A549 (cell line): ENCODE results near the gene PANX2. TPM values are rescaled to one million over a fixed set of nuclear protein-coding genes. Genes with fewer than 3 reads are reported as not detected.

Source experiments
- ATAC-seq, 2 experiments: fragments of 200-7000 bp in 1 of 2; fragments of >200 bp in 1 of 2; cut with Nextera tagmentation in 1 of 2; cut with Tn5 transposase in 1 of 2; 3 replicates each; pipeline versions ENCODE4 v1.8.0 to v1.9.1; 2018 to 2020; ENCODE audit warnings: mild to moderate bottlenecking in 1 of 2, moderate library complexity in 1 of 2
- CTCF ChIA-PET: fragments of 300-600 bp; sonication (Branson Sonifier 250); formaldehyde crosslinking; extraction: SDS; loops from one replicate; lab custom pipeline; 2021; ENCODE audit warnings: antibody characterized with exemption, inconsistent platforms; lab: Yijun Ruan, JAX
- POLR2A ChIA-PET: fragments of 350-600 bp; formaldehyde crosslinking; extraction: SDS; loops from one replicate; lab custom pipeline; 2021; ENCODE audit warnings: antibody characterized with exemption, inconsistent platforms; lab: Yijun Ruan, JAX
- DNase-seq, 2 experiments: peaks; one replicate each; pipeline versions ENCODE4 v3.0.0 to v3.0.0-alpha.2; 2011 to 2016; ENCODE audit warnings: low read depth in 1 of 2, low spot score in 1 of 2
- FAIRE-seq: peaks from 2 replicates; lab custom pipeline; 2011; peaks lifted over from hg19 to GRCh38; lab: Jason Lieb, UNC
- H3K27ac ChIP-seq, 2 experiments: fragments of >200 bp; sonication (Bioruptor Twin); formaldehyde crosslinking; 3 replicates each; pipeline ENCODE4 v1.5.1; 2016 to 2017
- H3K4me1 ChIP-seq: fragments of >200 bp; sonication (Bioruptor Twin); formaldehyde crosslinking; 3 replicates; pipeline ENCODE4 v1.6.1; 2016
- H3K4me2 ChIP-seq: fragments of >200 bp; sonication (Bioruptor Twin); formaldehyde crosslinking; 3 replicates; pipeline ENCODE4 v1.6.1; 2016
- H3K4me3 ChIP-seq: fragments of >200 bp; sonication (Bioruptor Twin); formaldehyde crosslinking; 3 replicates; pipeline ENCODE4 v1.5.1; 2016
- H3K9me3 ChIP-seq: fragments of >200 bp; sonication (Bioruptor Twin); formaldehyde crosslinking; 3 replicates; pipeline ENCODE4 v1.6.1; 2016
- CBX2 ChIP-seq: fragments of 200-600 bp; sonication (generic); IDR thresholded peaks from 2 replicates; pipeline ENCODE4 v1.6.1; 2016; ENCODE audit warnings: low read depth, mild to moderate bottlenecking, borderline replicate concordance
- CBX8 ChIP-seq: fragments of 200-600 bp; sonication (generic); IDR thresholded peaks from 2 replicates; pipeline ENCODE4 v1.6.1; 2016
- CHD2 ChIP-seq: fragments of 150-350 bp; IDR thresholded peaks from 2 replicates; pipeline ENCODE4 v1.6.1; 2014; ENCODE audit warnings: low read length; ENCODE audit not compliant: partially characterized antibody
- CHD4 ChIP-seq: fragments of 200-600 bp; sonication (generic); IDR thresholded peaks from 2 replicates; pipeline ENCODE4 v1.6.1; 2016; ENCODE audit warnings: antibody characterized with exemption, mild to moderate bottlenecking, borderline replicate concordance
- CTCF ChIP-seq: fragments of >200 bp; sonication (Bioruptor Twin); formaldehyde crosslinking; IDR thresholded peaks from 3 replicates; pipeline ENCODE4 v1.5.1; 2016
- EHF ChIP-seq: fragments of 250-450 bp; sonication (Bioruptor Pico); IDR thresholded peaks from 2 replicates; pipeline ENCODE4 v1.5.0; 2020; ENCODE audit warnings: mild to moderate bottlenecking
- EHMT2 ChIP-seq: fragments of 200-600 bp; sonication (generic); IDR thresholded peaks from 2 replicates; pipeline ENCODE4 v1.6.1; 2016; ENCODE audit warnings: antibody characterized with exemption, low read depth, mild to moderate bottlenecking, moderate library complexity
- HOXA7 ChIP-seq: fragments of 250-450 bp; sonication (Bioruptor Pico); IDR thresholded peaks from 2 replicates; pipeline ENCODE4 v1.5.0; 2020; ENCODE audit warnings: mild to moderate bottlenecking, moderate library complexity
- HOXB5 ChIP-seq: fragments of 250-450 bp; sonication (Bioruptor Pico); IDR thresholded peaks from 2 replicates; pipeline ENCODE4 v1.5.0; 2020; ENCODE audit warnings: mild to moderate bottlenecking, moderate library complexity
- JUN ChIP-seq, 2 experiments: fragments of >200 bp; sonication (Bioruptor Twin); formaldehyde crosslinking; IDR thresholded peaks; 2 replicates in 1 of 2; 3 replicates in 1 of 2; pipeline ENCODE4 v1.6.1; 2016 to 2017
- MAZ ChIP-seq: fragments of 150-350 bp; IDR thresholded peaks from 2 replicates; pipeline ENCODE4 v1.6.1; 2014; ENCODE audit warnings: antibody characterized with exemption, low read depth, low read length, borderline replicate concordance
- MYC ChIP-seq: IDR thresholded peaks from 2 replicates; pipeline ENCODE4 v1.6.1; 2012; ENCODE audit warnings: mild to moderate bottlenecking, inconsistent platforms, low read length, improper control_type of control experiment, borderline replicate concordance
- NPAS2 ChIP-seq: fragments of 250-450 bp; sonication (Bioruptor Pico); IDR thresholded peaks from 2 replicates; pipeline ENCODE4 v1.8.0; 2022; ENCODE audit warnings: mild to moderate bottlenecking, moderate library complexity, borderline replicate concordance
- NR3C1 ChIP-seq: fragments of >200 bp; sonication (Bioruptor Twin); formaldehyde crosslinking; IDR thresholded peaks from 3 replicates; pipeline ENCODE4 v1.6.1; 2017
- POLR2A ChIP-seq: IDR thresholded peaks from 2 replicates; pipeline ENCODE4 v1.6.1; 2012; ENCODE audit warnings: mild to moderate bottlenecking, low read length
- RARB ChIP-seq: fragments of 250-450 bp; sonication (Bioruptor Pico); IDR thresholded peaks from 2 replicates; pipeline ENCODE4 v1.8.0; 2021; ENCODE audit warnings: mild to moderate bottlenecking, moderate library complexity
- TP53 ChIP-seq: fragments of 250-450 bp; sonication (Bioruptor Pico); IDR thresholded peaks from 2 replicates; pipeline ENCODE4 v1.5.0; 2021; ENCODE audit warnings: mild to moderate bottlenecking, moderate library complexity
- ZC3H11A ChIP-seq: fragments of 450-650 bp; IDR thresholded peaks from 2 replicates; pipeline ENCODE4 v1.6.1; 2014; ENCODE audit warnings: antibody characterized with exemption, mild to moderate bottlenecking
- ZNF302 ChIP-seq: fragments of 250-450 bp; sonication (Bioruptor Pico); IDR thresholded peaks from 2 replicates; pipeline ENCODE4 v1.9.0; 2021; ENCODE audit warnings: inconsistent platforms, mild to moderate bottlenecking, moderate library complexity
- WGBS: methylation state at CpG from one replicate; pipeline ENCODE4 v1.1.6; 2017; ENCODE audit errors: missing lambda C conversion rate; 5-methylcytosine and 5-hydroxymethylcytosine counted together
- polyA plus RNA-seq, 4 experiments: library from polyadenylated mRNA; depleted of rRNA in 3 of 4; stranded (reverse); fragments of >200 nt; fragmentation: RNase III in 1 of 4; extraction: RNeasy Plus Mini Kit Qiagen cat#74134 plus additional on column Dnase treatment in 1 of 4; gene quantifications; 2 replicates in 3 of 4; 3 replicates in 1 of 4; pipeline ENCODE4 v1.2.3, GENCODE V29; 2011 to 2017
- TF ChIP-seq, protein P1 (sequence below): fragments of 250-450 bp; sonication (Bioruptor Pico); IDR thresholded peaks from 2 replicates; pipeline ENCODE4 v1.5.0; 2021; ENCODE audit warnings: mild to moderate bottlenecking, moderate library complexity, borderline replicate concordance
- TF ChIP-seq, protein P2 (sequence below): fragments of >200 bp; sonication (Bioruptor Twin); formaldehyde crosslinking; IDR thresholded peaks from 2 replicates; pipeline ENCODE4 v1.6.1; 2016

The PANX2 gene
- polyA plus RNA-seq, 2 of the 4 experiments (the other 2 are of a cell fraction): 1.6 to 4.4 TPM

- Histone ChIP-seq H3K9me3 (no peaks in the 10 kb centered on the region), H3K4me1 (no peaks in the 10 kb centered on the region), H3K4me2 (no peak overlapping the region), H3K4me3 (no peak overlapping the region), H3K27ac (no peak overlapping the region)
- DNase-seq (no peak), ATAC-seq (no peak), FAIRE-seq (no peak)
- TF ChIP-seq, protein P1, sequence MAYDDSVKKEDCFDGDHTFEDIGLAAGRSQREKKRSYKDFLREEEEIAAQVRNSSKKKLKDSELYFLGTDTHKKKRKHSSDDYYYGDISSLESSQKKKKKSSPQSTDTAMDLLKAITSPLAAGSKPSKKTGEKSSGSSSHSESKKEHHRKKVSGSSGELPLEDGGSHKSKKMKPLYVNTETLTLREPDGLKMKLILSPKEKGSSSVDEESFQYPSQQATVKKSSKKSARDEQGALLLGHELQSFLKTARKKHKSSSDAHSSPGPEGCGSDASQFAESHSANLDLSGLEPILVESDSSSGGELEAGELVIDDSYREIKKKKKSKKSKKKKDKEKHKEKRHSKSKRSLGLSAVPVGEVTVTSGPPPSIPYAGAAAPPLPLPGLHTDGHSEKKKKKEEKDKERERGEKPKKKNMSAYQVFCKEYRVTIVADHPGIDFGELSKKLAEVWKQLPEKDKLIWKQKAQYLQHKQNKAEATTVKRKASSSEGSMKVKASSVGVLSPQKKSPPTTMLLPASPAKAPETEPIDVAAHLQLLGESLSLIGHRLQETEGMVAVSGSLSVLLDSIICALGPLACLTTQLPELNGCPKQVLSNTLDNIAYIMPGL (CRISPR knock-in tag): no peak
- TF ChIP-seq EHMT2 (no peak), TP53 (CRISPR knock-in tag) (no peak), CHD4 (no peak)
- TF ChIP-seq, protein P2, sequence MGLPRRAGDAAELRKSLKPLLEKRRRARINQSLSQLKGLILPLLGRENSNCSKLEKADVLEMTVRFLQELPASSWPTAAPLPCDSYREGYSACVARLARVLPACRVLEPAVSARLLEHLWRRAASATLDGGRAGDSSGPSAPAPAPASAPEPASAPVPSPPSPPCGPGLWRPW: no peak
- ChIA-PET POLR2A (no interaction called here), CTCF (no interaction called here)
- WGBS: 98% methylated on average over 29 of the region's 98 CpGs
Observed at GRCh38 chr22:50177537-50178470, 7.3 kb downstream of the PANX2 start.

DNA sequence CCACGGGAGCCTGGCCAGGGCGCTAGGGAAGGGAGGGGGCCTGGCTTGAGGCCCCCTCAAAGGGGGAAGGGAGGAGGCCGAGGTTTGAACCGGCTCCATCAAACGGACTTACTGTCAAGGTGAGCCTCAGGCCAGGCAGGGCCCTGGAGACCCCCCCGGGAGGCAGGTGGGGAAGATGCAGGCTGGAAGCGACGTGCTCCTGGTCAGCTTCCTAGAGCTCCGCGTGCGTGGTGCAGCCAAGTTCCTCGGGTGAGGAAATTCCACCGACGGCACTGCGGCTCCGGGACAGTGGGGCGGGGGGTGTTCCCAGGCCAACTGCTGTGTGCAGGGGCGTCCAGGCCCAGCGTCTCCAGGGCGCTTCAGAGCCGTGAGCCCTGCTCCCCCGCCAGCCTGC, 7.9 kb downstream of the PANX2 start:
- ATAC-seq (no peak), DNase-seq (no peak), FAIRE-seq (no peak)
- Histone ChIP-seq H3K27ac (no peak overlapping the region), H3K4me3 (no peak overlapping the region), H3K9me3 (no peaks in the 10 kb centered on the region), H3K4me1 (no peaks in the 10 kb centered on the region), H3K4me2 (no peak overlapping the region)
- TF ChIP-seq HOXA7 (CRISPR knock-in tag) (no peak), CHD2 (no peak), NPAS2 (CRISPR knock-in tag) (no peak), JUN (IDR thresholded peaks at IDR 0.05) (no peak), ZC3H11A (no peak), NR3C1 (no peak), HOXB5 (CRISPR knock-in tag) (no peak), RARB (CRISPR knock-in tag) (no peak), CHD4 (no peak), EHF (CRISPR knock-in tag) (no peak), CBX2 (no peak), CBX8 (no peak), TP53 (CRISPR knock-in tag) (no peak), POLR2A (no peak), CTCF (no peak), MAZ (no peak), ZNF302 (CRISPR knock-in tag) (no peak), MYC (no peak), EHMT2 (no peak)
- TF ChIP-seq, protein P2: no peak
- 98% methylated on average over 16 of the region's 22 CpGs for WGBS
- POLR2A ChIA-PET: no interaction called here
- CTCF ChIA-PET: no interaction called here
